NCI-H748 (cell line): Measurements from ENCODE around the gene DYNLT4.
"Not testable (repeated sequence)": the region's sequence is repeated elsewhere in the genome, so short reads cannot be mapped to it uniquely, and the experiment has no call there.

Source experiments
- DNase-seq: peaks from one replicate; lab custom pipeline; 2025; ENCODE audit not compliant: unreplicated experiment; lab: John Stamatoyannopoulos, UW

The DYNLT4 gene, protein sequence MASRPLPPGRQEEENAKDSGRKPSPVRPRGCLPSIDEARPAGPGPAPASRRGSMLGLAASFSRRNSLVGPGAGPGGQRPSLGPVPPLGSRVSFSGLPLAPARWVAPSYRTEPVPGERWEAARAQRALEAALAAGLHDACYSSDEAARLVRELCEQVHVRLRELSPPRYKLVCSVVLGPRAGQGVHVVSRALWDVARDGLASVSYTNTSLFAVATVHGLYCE

DNA sequence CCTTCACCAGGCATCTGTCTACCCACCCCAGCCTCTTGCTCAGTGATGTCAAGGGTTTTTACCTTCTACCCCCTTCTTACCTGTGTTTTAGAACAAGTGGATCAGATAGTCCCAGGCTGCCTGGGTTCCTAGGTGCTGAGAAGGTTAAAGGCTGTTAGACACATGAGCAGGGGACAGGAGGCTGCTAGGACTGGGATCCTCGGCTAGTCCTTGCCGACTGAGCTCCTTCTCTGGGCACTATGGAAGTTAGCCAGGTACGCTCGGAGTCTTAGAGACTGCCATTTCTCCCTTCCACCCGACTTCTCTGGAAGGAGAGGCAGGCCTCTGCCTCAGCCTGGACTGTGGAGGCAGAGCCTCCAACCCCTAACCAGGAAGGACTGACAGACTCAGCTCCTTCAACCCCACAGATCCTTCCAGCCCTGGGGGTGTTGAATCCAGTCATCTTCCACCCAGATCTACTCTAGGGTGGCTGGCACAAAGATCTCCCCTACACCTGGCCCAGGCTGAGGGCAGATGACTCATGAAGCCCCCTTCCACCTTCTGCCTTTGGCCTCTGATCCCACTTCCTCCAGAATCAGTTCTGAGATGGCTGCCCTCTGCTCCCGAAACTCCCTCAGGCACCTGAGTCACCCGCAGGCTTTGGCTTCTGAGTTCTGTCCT, at the start of gene DYNLT4:
TSS of gene DYNLT4 (minus strand) at position 648 of the 660 bp plus-strand sequence. CDS start 683 bp downstream, outside the sequence.
- DNase-seq = no peak

DNA sequence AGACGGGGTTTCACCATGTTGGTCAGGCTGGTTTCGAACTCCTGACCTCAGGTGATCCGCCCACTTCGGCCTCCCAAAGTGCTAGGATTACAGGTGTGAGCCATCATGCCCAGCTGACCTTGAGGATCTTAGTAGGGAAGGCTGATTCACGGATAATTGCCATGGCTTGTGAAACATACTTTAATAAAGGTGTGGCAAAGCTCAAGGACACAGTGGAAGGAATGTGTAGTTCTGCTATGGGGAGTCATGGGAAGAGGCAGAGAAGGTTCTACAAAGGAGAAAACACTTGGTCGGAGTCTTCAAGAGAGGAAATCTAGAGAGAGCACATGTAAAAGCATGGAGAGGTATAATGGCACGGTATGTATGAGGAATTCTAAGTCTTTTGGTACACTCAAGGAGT, 48.6 kb upstream of the DYNLT4 start:
- no peak for DNase-seq

DNA sequence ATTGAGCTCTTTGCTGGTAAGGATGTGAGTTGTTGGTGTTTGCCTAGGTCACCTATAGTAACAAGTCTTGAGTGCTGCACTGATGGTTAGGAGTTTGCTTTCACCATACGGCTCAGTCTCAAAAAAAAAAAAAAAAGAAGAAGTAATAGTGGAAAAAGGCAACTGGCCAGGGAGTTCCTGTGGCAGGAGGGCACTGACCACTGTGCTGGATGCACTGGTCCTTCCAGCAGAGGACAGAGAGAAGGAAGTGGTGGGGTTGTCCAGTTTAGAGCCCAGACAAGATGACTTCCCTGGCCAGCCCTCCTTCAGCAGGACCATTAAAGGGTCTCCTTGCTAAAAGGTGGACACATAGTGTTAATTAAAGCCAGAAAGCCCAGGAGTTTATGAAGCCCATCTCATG, 47.8 kb upstream of the DYNLT4 start:
- no peak for DNase-seq

DNA sequence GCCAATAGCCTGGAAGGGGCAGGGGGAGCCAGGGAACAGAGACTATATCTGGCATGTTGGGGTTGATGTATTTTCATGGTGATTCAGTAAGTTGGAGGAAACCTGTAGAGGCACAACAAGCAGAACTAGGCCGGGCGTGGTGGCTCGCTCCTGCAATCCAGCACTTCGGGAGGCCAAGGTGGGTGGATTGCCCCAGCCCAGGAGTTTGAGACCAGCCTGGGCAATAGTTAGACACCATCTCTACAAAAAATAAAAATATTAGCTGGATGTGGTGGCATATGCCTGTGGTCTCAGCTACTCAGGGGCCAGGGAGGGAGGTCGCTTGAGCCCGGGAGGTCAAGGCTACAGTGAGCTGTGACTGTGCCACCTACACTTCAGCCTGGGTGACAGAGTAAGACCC, 46.0 kb upstream of the DYNLT4 start:
- DNase-seq = no peak

DNA sequence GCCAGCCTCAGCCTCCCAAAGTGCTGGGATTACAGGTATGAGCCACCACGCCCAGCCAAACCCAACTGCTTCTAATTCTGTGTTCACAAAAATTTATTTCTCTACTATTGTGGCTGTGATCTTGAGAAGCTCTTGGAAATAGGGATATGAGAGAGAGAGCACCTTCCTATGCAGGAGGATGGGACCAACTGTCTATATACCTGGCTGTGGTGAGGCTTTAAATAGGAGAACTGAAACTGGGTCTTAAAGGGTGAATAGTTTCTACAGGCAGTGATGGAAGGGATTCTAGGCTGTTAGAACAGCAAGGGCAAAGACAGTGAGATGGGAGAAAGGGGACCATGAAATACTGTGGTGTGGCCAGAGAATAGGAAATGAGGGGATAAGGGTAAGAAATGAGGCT, 44.2 kb upstream of the DYNLT4 start:
- no peak for DNase-seq

DNA sequence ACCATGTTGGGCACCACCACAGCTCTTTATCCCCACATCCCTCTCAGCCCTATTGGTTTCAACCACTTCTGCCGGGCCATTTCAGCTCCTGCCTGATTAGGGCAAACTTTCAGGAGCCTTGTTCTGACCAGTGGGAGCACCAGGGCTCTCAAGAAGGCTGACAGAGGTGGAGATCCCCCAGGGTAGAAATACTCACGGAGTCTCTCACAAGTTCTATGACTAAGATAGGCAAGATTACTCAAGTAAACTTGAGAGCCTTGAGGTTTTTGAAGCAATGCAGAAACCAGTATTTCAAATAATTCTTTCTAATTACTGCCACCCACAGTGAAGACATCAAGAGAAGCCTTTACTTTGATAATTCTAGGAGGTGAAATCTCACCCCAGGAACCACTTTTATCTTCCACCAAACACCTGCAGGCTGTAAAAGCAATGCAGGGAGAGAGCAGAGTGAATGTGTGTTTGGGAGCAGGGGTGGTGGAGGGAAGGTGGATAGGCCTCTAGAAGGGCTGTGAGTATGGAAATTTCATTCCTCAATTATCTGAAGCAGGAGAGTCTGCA, 42.5 kb upstream of the DYNLT4 start:
- DNase-seq = no peak

DNA sequence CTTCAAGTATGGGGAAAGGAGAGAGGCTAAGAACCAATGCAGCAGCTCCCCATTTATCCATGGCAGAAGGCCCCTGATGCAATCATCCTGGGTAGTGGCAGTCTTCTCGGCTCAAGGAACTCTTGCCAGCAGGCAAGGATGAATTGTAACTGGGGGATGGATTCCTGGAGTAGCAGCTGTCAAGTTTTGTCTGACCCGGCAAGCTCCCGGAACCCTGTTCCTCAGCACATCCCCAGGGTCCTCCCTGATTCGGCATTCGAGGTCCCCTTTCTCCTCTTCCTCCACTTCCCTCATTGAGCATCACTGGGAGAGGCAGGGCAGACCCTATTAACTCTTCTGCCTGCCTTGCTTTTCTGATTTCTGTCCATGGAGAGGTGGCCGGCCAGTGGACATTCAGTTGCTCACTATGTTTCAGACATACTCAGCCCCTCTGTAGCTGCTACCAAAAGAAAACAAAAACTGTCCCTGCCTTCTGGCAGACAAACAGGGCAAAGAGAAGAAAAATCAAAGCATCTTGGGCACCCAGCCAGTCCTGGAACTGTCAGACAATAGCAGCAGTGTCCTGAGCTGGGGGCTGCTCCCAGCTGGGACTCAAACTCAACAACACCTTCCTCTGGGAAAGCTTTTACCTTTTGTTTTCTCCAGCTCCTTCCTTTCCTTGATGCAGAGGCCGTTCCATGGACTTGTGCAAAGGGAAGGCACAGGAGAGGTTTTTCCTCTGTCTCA, 41.5 kb upstream of the DYNLT4 start:
- DNase-seq = no peak

DNA sequence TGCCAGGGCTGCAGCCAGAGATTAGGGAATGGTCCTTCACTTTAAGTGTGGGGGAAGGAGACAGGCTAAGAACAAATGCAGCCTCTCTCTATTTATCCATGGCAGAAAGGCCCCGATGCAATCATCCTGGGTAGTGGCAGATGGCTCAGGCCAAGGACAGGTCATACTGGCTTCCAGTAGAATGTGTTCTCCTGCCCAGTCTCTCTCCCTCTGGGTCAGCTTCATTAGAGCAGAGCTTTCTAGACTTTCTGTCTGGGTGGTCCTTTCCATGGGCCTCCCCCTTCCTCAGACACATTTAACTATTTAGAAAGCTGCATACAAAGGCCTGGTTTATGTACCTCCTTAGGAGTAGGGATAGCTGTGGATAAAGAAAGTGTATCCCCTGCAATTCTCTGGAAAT, 40.7 kb upstream of the DYNLT4 start:
- DNase-seq = no peak

DNA sequence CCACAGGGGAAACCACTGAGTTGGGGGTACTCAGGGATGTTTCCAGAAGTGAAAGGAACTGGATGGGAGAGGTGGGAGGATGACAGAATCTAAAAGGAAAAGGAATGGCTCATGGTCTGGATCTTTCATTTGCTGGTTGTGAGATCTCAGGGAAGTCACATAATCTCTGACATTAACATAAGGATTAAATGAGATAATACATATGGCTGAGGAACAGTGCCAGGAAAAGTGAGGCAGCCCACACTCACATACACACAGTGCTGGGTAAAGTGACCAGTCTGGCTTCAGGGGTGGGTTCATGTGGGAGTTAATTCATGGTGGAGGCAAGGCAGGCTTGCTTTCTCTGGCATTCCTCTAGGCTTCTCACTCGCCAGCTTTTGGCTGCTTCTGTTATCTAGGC, 39.8 kb upstream of the DYNLT4 start:
- no peak for DNase-seq

DNA sequence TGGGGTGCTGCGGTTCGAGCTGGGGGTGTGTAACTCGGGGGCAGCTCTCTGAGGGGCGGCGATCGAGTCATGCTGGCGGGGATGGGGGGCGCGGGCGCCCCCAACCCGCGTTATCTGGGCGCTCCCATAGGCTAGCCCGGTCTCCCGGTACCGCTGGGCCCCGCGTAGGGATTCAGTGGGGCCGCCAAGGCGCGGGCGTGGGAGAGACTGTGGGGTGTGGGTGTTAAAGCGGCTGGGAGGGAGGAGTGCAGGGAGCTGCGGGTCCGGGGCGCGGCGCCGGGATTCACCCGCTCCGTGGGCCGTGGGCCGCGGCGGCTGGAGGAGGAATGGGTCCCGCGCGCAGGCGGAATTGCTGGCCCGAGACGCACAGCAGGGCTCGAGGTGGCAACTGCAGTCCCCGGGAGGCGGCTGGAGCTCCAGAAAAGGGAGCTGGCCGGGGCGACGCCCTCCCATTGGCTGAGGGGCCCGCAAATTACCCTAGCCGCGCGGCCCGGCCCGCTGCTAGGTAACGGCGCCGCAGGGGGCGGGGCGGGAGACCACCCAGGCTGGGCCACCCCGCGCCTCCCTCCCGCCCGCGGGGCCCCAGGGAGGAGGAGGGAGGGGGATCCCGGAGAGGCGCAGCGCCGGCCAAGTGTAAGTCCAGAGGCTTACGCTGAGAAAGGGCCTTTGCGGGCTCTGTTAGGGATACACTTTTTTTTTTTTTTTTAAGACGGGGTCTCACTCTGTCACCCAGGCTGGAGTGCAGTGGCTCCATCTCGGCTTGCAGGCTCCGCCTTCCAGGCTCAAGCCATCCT, 35.9 kb upstream of the DYNLT4 start, which contains the start of gene PTCH2:
TSS of gene PTCH2 (minus strand) at position 392 of the 794 bp plus-strand sequence. CDS start at position 71, 321 bp downstream.
- peak; percentile 88 for DNase-seq

DNA sequence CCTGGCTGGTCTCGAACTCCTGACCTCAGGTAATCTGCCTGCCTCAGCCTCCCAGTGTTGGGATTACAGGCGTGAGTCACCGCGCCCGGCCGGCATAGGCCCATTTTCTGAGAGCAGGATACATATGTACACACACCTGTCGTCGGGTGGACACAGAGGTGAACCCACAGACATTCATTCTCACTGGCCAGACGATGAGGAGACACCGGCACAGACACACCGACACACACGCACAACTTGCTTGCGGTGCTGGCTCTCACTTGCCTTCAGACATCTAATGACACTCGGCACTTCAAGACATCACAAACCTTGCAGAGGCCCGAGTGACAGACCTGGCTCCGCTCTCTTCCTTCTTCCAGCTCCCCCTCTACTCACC, 35.3 kb upstream of the DYNLT4 start:
- DNase-seq = peak; percentile 44

DNA sequence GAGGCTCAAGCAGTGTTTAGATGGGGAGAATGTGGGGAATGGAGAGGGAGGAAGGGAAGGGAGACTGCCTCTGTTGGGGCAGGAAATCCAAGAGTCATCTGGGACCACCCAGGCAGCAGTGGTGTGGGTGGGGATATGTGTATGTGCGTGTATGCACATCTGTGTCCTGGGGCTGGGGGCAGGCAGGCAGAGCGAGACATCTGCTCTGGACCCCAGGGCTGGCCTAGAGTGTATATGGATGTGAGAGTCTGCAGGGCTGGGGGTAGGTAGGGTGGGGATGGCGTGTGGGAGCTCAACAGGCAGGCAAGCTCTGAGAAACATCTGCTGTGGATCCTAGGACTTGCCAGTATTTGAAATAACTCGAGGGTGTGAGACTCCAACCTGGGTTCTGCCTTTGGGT, 32.4 kb upstream of the DYNLT4 start:
- no peak for DNase-seq

DNA sequence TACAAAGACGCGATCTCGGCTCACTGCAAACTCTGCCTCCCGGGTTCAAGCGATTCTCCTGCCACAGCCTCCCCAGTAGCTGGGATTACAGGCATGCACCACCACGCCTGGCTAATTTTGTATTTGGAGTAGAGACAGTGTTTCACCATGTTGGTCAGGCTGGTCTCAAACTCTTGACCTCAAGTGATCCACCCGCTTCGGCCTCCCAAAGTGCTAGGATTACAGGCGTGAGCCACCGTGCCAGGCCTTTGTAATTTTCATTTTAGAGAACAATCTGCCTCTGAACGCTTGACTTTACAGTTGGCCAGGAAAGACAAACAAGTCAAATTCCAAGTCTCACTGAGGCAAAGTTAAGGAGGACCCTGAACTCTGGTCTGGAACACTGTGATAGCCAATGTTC, 31.1 kb upstream of the DYNLT4 start:
- not testable (repeated sequence) for DNase-seq

DNA sequence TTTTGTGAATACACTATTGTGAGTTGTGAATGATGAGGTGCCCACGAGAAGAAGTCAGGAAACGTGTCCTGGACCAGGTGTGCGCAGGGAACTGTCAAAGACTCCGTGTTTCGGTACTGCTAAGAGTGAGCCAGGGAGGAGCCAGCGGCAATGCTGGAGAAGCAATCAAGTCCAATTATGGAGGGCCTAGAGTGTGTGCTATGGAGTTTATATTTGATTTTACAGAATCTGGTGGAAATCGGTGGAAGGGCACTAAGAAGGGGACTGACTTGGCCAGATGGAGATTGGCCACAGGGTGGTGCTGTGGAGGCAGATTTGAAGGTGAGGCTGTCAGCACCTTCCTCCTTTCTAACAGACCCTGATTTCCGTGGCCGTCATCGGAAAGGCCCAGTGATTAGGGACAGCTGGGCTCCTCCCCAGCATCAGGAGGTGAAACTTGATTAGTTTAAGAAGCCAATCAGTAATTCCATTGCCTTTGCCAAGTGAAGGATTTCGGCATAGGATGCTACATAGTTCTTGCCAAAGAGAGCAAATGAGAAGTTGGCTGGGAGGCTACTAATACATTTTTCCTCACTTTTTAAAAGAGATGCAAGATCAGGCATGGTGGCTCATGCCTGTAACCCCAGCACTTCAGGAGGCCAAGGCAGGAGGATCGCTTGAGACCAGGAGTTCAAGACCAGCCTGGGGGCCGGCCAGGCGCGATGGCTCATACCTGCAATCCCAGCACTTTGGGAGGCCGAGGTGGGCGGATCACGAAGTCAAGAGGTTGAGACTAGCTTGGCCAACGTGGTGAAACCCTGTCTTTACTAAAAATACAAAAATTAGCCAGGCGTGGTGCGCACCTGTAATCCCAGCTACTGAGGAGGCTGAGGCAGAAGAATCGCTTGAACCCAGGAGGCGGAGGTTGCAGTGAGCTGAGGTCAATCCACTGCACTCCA, 28.9 kb upstream of the DYNLT4 start:
- DNase-seq = peak; percentile 83

DNA sequence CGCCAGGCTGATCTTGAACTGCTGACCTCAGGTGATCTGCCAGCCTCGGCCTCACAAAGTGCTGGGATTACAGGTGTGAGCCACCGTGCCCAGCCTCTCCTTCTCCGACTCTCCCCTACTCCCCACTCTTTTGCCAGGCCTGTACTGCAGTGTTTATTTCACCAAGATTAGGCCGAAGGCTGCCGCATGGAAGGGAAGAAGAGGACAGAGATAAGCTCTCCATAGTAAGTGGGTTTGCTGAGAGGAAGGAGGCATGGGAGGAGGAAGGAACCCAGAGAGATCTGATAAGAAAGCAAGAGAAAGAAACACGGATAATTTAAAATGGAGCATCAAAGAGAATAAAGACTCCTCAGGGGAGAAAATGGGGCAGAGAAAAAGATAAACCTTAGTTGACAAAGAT, 27.2 kb upstream of the DYNLT4 start:
- no peak for DNase-seq

DNA sequence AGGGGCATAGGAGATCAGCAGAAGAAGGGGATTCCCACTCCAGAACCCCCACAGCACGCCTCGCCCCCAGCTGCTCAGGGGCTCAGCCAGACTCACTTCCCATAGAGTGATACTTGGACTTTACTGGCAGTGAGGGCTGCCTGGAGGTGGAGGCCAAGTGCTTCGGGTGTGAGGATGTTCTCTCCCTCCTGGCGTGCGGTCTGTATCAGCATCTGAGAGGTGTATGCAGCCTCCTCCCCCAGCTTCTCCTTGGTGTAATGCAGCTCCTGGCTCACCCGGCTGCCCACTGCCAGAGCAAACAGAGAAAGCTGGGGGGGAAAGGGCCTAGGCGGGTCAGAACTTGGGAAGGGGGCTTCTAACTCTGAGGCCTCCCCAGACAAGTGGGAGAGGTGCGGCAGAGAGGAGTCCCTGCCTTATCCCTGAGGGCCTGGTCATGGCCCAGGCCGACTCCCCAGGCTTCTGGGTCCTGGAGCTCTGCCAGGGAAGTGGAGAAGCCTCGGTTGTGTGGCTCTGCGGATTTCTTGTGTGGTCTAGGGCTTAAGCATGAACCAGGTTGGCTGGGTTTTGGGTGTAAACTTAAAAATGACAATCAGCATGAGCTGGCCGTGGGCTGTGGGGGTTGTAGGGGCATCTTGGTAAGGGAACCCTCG, 25.0 kb upstream of the DYNLT4 start:
- DNase-seq = no peak

DNA sequence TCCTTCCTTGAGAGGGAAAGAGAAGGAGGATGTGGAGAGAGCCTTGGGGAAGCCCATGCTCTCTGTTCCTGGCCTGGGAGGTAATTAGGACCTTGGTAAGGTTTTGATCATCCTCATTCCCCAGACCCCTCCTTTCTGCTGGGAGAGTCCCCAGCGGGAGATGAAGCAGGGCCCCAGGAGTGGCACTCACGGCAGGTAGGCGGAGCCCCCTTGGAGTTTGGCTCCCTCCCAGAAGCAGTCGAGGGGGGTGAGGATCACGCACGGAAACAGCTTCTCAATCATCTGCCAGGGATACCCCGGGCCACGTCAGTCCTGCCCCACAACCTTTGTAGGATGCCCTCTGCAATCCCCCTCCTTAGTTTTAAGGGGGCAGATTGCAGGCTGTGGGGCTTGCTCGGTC, 24.4 kb upstream of the DYNLT4 start:
- no peak for DNase-seq

DNA sequence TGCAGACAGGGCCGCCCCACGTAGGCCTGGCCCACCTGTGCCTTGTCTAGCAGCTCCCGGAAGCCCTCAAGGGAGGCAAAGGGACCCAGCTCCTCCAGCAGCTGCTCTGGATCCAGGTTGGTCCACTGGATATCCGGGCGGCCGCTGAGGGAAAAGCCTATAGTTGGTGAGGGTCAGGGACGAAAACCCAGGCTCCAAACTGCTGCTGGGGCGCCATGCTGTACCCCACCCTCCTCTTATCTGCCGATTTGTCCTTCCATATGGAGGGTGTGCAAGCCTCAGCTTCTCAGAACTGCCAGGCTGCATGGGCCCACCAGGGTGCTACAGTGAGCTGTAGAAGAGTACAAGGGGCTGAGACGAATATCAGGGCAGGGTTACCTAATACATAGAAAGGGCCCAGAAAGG, 23.8 kb upstream of the DYNLT4 start:
- no peak for DNase-seq
